Immature natural killer cell (primary cell): Measurements from ENCODE around the gene FNIP1. TPM values are rescaled to one million over a fixed set of nuclear protein-coding genes. Genes with fewer than 3 reads are reported as not detected.
"Not testable (repeated sequence)": the region's sequence is repeated elsewhere in the genome, so short reads cannot be mapped to it uniquely, and the experiment has no call there.

Experiments used
- DNase-seq, 3 donors: peaks; one replicate each; pipeline ENCODE4 v3.0.0; 2022; ENCODE audit warnings: mixed read lengths in 1 of 3
- H3K27ac Mint-ChIP-seq, 6 donors: one replicate each; pipeline ENCODE4 v1.8.0; 2020; ENCODE audit warnings: mixed read lengths in 6 of 6, mild to moderate bottlenecking in 5 of 6, inconsistent platforms in 4 of 6, moderate library complexity in 3 of 6
- H3K27me3 Mint-ChIP-seq, 3 donors: one replicate each; pipeline ENCODE4 v1.8.0; 2020 to 2021; ENCODE audit warnings: low read depth in 3 of 3, mild to moderate bottlenecking in 3 of 3, mixed read lengths in 3 of 3, moderate library complexity in 3 of 3, inconsistent platforms in 1 of 3
- H3K36me3 Mint-ChIP-seq, 3 donors: one replicate each; pipeline ENCODE4 v1.8.0; 2020; ENCODE audit warnings: mixed read lengths in 3 of 3, inconsistent platforms in 2 of 3, mild to moderate bottlenecking in 2 of 3
- H3K4me1 Mint-ChIP-seq, 2 donors: one replicate each; pipeline ENCODE4 v1.8.0; 2020; ENCODE audit warnings: inconsistent platforms in 2 of 2, mild to moderate bottlenecking in 2 of 2, mixed read lengths in 2 of 2, moderate library complexity in 1 of 2
- H3K4me3 Mint-ChIP-seq, 5 donors: one replicate each; pipeline ENCODE4 v1.8.0; 2020; ENCODE audit warnings: mild to moderate bottlenecking in 5 of 5, mixed read lengths in 5 of 5, inconsistent platforms in 3 of 5, moderate library complexity in 3 of 5
- H3K9me3 Mint-ChIP-seq, 6 donors: one replicate each; pipeline ENCODE4 v1.8.0; 2020; ENCODE audit warnings: mild to moderate bottlenecking in 6 of 6, mixed read lengths in 6 of 6, inconsistent platforms in 4 of 6, moderate library complexity in 3 of 6
- polyA plus RNA-seq, 3 donors: library from polyadenylated mRNA; unstranded; fragments of 300-500 nt; fragmentation: Illumina TruSeq; gene quantifications; one replicate each; pipeline ENCODE4 v1.2.3, GENCODE V29; 2021

The FNIP1 gene
- polyA plus RNA-seq, 3 donors from 2014 or later, result 11.3 to 21.9 (median 11.6) TPM

DNA sequence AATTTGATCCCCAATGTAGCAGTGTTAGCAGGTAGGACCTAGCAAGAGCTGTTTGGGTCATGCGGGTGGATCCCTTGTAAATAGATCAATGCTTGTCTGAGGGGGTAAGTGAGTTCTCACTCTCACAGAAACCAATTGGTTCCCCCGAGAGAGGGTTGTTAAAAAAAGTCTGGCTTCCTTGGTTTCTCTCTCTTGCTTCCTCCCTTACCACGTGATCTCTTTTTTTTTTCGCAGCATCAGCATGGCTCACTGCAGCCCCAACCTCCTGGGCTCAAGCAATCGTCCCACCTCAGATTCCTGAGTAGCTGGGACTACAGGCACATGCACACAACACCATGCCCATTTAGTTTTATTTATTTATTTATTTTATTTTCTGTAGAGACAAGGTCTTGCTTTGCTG, 188.2 kb downstream of the FNIP1 start:
- no peaks in the 10 kb centered on the region for H3K36me3 Mint-ChIP-seq
- H3K4me3 Mint-ChIP-seq, result peak overlapping the region in 3 of 5 donors; percentile 34 to 63 (median 38)
- H3K27ac Mint-ChIP-seq, result peak overlapping the region in 5 of 6 donors; percentile 13 to 85 (median 50)

DNA sequence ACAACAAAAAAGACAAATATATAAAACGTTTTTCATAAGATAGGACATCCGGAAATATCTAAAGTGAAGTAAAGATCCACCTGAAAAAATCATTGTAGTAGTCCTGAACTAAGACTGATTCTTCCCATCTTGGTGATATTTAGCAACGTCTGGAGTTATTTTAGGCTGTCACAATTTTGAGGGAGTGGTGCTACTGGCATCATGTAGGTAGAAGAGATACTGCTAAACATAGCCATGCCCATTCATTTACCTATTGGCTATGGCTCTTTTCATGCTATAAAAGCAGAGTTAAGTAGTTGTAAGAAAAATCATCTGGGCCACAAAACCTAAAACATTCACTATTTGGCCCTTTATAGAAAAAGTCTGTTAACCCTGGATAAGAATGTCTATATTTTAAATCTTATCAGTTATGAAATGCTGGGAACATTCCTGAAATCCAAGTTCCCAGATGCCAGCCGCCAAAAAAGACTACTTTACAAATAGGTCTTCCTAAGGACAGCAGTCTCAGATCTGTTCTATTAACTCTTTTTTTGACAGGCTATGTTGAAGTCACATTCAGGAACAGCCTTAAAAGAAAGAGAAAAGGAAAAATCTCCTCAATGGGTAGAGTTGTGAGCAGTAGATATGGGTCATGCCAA, 188.8 kb downstream of the FNIP1 start:
- Mint-ChIP-seq H3K27me3 (no peaks in the 10 kb centered on the region), H3K27ac (peak overlapping the region in 5 of 6 donors; percentile 13 to 85 (median 50)), H3K4me1 (peaks cover 39 to 65% of the 10 kb centered on the region in 2 donors), H3K9me3 (no peaks in the 10 kb centered on the region), H3K4me3 (peak overlapping the region in 2 of 5 donors; percentile 34 to 38), H3K36me3 (no peaks in the 10 kb centered on the region)
- DNase-seq, result no peak

More for the DNA sequence above, 188.2 kb downstream of the FNIP1 start:
- H3K9me3 Mint-ChIP-seq, result no peaks in the 10 kb centered on the region
- DNase-seq, result peak in 1 of 3 donors; percentile 12
- no peaks in the 10 kb centered on the region for H3K27me3 Mint-ChIP-seq
- peaks cover 40 to 65% of the 10 kb centered on the region in 2 donors for H3K4me1 Mint-ChIP-seq

DNA sequence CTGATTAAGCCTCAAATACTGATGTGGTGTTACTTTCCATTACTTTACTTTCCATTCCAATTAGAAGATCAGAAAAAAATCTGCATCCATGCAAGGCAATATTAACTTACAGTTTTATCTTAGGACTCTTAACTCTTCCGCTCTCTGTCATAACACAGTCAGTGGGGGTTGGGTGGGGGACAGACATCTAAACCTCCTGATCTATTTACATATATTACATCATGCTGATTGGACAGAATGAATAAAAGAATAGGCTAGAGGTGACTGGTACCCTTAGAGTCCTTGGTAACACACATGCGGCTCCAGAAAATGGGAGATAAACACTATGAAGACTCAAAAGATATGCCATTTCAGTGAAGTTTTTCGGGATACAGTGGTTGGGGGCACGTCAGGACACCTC, 189.4 kb downstream of the FNIP1 start:
- no peaks in the 10 kb centered on the region for H3K9me3 Mint-ChIP-seq
- no peaks in the 10 kb centered on the region for H3K36me3 Mint-ChIP-seq
- H3K4me3 Mint-ChIP-seq, result no peak overlapping the region
- H3K27me3 Mint-ChIP-seq, result no peaks in the 10 kb centered on the region
- no peak for DNase-seq
- H3K4me1 Mint-ChIP-seq, result peaks cover 36 to 65% of the 10 kb centered on the region in 2 donors
- H3K27ac Mint-ChIP-seq, result peak overlapping the region in 2 of 6 donors; percentile 8 to 74

DNA sequence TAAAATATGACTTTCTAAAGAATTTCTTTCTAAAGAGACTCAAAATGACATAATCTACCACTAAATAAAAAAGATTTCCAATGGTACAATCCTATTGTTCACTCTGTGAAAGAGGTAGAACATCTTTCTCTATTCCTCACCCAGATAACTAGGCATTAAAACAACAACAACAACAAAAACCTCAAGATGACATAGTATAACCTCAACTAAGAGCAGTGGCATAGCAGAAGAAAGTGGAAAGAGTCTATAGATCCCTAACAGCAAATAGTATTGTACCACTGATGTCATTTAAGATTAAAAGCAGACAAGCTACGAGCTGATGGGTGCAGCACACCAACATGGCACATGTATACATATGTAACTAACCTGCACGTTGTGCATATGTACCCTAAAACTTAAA, 191.7 kb downstream of the FNIP1 start:
- DNase-seq, result no peak
- H3K4me3 Mint-ChIP-seq, result no peak overlapping the region
- peak overlapping the region in 1 of 6 donors; percentile 2 for H3K27ac Mint-ChIP-seq
- H3K36me3 Mint-ChIP-seq, result peaks cover 0 to 6% (median 3%) of the 10 kb centered on the region in 3 donors
- H3K27me3 Mint-ChIP-seq, result no peaks in the 10 kb centered on the region
- no peaks in the 10 kb centered on the region for H3K9me3 Mint-ChIP-seq
- H3K4me1 Mint-ChIP-seq, result peaks cover 31 to 53% of the 10 kb centered on the region in 2 donors

DNA sequence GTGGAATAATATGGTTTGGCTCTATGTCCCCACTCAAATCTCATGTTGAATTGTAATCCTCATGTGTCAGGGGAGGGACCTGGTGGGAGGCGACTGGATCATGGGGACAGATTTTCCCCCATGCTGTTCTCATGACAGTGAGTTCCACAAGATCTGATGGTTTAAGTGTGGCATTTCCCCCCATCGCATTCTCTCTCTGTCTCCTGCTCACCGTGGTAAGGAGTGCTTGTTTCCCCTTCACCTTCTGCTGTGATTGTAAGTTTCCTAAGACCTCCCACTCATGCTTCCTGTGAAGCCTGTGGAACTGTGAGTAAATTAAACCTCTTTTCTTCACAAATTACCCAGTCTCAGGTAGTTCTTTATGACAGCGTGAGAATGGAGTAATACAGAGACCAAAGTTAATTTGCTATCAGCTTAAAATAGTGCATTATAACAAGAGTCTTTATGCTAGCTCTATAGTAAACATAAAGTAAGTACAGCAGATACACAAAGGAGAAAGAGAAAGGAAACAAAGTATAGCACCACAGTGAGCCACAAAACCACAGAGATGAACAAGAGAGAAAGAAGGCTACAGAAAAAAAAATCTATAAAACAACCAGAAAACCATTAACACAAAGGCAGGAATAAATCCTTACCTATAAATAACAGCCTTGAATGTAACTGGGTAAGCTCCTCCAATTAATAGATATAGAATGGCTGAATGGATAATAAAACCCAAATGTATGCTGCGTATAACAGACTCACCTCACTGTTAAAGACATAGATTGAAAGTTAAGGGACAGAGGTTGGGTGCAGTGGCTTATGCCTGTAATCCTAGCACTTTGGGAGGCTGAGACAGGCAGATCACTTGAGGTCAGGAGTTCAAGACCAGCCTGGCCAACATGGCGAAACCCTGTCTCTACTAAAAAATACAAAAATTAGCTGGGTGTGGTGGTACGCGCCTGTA, 201.5 kb downstream of the FNIP1 start:
- Mint-ChIP-seq H3K27me3 (peaks cover 0 to 3% (median 2%) of the 10 kb centered on the region in 3 donors), H3K9me3 (no peaks in the 10 kb centered on the region), H3K36me3 (peaks cover 0 to 15% (median 0%) of the 10 kb centered on the region in 3 donors), H3K27ac (peak overlapping the region; percentile 51 to 93 (median 80)), H3K4me3 (peak overlapping the region; percentile 40 to 65 (median 59)), H3K4me1 (peaks cover 34 to 50% of the 10 kb centered on the region in 2 donors)
- peak; percentile 55 to 67 (median 66) for DNase-seq

DNA sequence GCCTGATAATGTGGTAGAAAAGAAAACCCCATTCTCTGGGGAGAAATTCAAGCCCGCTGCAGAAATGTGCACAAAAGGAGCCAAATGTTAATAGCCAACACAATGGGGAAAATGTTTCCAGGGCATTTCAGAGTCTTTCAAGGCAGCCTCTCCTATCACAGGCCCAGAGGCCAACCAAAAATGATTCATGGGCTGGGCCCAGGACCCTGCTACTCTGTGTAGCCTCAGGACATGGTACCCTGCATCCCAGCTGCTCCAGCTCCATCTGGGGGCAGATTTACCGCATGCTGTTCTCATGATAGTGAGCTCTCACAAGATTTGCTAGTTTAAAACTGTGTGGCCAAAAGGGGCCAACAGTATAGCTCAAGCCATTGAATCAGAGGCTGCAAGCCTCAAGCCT, 202.9 kb downstream of the FNIP1 start:
- peaks cover 38 to 59% of the 10 kb centered on the region in 2 donors for H3K4me1 Mint-ChIP-seq
- H3K36me3 Mint-ChIP-seq, result peaks cover 0 to 11% (median 0%) of the 10 kb centered on the region in 3 donors
- no peaks in the 10 kb centered on the region for H3K9me3 Mint-ChIP-seq

DNA sequence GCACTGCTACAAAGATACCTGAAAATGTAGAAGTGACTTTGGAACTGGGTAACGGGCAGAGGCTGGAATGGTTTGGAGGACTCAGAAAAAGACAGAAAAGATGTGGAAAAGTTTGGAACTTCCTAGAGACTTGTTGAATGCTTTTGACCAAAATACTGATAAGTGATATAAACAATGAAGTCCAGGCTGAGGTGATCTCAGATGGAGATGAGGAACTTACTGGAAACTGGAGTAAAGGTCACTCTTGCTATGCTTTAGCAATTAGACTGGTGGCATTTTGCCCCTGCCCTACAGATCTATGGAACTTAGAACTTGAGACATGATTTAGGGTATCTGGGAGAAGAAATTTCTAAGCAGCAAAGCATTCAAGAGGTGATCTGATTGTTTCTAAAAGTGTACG, 203.4 kb downstream of the FNIP1 start:
- not testable (repeated sequence) for H3K36me3 Mint-ChIP-seq, DNase-seq, H3K9me3 Mint-ChIP-seq, H3K27me3 Mint-ChIP-seq
- peaks cover 38 to 55% of the 10 kb centered on the region in 2 donors for H3K4me1 Mint-ChIP-seq
- peak overlapping the region in 4 of 5 donors; percentile 9 to 53 (median 17) for H3K4me3 Mint-ChIP-seq
- H3K27ac Mint-ChIP-seq, result peak overlapping the region; percentile 9 to 93 (median 51)

More for the DNA sequence above, 202.9 kb downstream of the FNIP1 start:
- Mint-ChIP-seq H3K27ac (peak overlapping the region; percentile 51 to 93 (median 72)), H3K27me3 (peaks cover 0 to 3% (median 2%) of the 10 kb centered on the region in 3 donors), H3K4me3 (peak overlapping the region; percentile 29 to 65 (median 57))
- DNase-seq, result no peak

Other genes with a start within 250 kb of the FNIP1 start
- gene RAPGEF6, start 161.8 kb downstream of the FNIP1 start, polyA plus RNA-seq, result 10 to 100 TPM in 2 of 3 donors, 1 to 10 TPM in 1; 9.7 to 17.5 (median 14.5) TPM
- gene MEIKIN, start 148.6 kb upstream of the FNIP1 start, polyA plus RNA-seq, result under 1 TPM in 1 of 3 donors, not detected in 2; 0.72 TPM
- gene ACSL6, start 214.6 kb upstream of the FNIP1 start, polyA plus RNA-seq, result 1 to 10 TPM; 2.0 to 3.1 (median 2.1) TPM